Frontal cortex (tissue), 4 donors: ENCODE results near the gene EXOC6B. TPM values are rescaled to one million over a fixed set of nuclear protein-coding genes. Genes with fewer than 3 reads are reported as not detected.
"Not testable (repeated sequence)": the region's sequence is repeated elsewhere in the genome, so short reads cannot be mapped to it uniquely, and the experiment has no call there.

Source experiments
- DNase-seq, 2 donors: peaks; one replicate each; pipeline ENCODE4 v3.0.0; 2012; ENCODE audit warnings: low spot score in 2 of 2
- FAIRE-seq: peaks from 2 replicates; lab custom pipeline; 2012; peaks lifted over from hg19 to GRCh38; lab: Jason Lieb, UNC
- total RNA-seq: library from RNA; depleted of rRNA; stranded (reverse); fragments of >200 nt; gene quantifications from one replicate; pipeline ENCODE4 v1.2.3, GENCODE V29; 2014
- donor health status: control.
- donor health status: control.
- donor health status: control.

The EXOC6B gene
- total RNA-seq, 1 donor from 2014 or later, result 232 TPM

DNA sequence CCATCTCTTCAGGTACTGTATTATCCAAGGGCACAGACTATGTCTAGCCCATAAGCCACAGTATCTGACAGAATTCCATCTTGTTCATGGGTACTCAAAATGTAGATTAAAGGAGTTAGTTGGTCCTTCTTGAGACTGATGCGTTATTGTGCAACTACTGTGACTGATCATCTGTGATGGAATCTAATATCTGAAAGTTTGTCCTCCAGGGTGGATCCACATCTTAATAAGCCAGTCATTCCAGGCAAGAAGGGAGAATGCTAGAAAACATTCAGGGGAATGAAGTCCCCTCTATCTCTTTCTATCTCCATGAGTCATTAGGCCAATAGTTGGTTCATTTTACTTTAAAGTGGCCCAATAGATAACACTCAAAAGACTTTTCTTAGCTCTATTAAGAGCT is 252.6 kb downstream of the EXOC6B start:
- FAIRE-seq (no peak), DNase-seq (no peak)

DNA sequence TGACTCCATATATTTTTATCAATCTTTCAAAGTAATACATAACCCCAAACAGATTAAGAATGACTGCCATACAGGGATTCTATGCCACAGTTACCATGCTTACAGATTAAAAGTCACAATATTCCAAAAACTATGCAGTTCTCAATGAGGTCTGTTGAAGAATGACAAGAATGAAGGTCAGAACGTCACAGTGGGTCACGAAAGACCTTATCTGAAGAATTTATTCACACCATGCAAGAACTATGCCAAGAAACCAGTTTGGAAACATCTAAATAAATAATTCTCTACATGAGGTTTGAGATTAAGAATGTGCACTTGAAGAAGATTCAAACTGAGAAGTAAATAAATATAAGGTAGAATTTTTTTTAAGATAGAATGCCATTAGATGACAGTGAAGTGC is 253.3 kb downstream of the EXOC6B start:
- DNase-seq, result no peak
- no peak for FAIRE-seq

DNA sequence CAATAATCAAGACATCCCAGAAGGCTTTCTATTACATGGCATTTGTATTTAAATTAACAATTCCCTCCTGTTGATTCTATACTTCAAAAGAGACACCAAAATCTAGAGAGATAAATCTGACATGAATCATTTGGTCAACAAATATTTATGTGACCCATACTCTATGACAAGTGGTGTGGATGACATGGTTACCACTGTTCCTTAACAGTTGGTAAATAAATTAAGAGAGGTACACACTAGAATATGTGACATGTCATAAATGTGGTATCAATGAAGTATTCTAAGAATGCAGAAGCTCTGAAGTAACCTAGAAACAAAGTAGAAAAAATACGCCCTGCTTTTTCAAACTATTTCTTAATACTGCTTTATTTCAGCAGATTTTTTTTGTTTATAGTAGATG is 255.4 kb downstream of the EXOC6B start:
- no peak for DNase-seq

DNA sequence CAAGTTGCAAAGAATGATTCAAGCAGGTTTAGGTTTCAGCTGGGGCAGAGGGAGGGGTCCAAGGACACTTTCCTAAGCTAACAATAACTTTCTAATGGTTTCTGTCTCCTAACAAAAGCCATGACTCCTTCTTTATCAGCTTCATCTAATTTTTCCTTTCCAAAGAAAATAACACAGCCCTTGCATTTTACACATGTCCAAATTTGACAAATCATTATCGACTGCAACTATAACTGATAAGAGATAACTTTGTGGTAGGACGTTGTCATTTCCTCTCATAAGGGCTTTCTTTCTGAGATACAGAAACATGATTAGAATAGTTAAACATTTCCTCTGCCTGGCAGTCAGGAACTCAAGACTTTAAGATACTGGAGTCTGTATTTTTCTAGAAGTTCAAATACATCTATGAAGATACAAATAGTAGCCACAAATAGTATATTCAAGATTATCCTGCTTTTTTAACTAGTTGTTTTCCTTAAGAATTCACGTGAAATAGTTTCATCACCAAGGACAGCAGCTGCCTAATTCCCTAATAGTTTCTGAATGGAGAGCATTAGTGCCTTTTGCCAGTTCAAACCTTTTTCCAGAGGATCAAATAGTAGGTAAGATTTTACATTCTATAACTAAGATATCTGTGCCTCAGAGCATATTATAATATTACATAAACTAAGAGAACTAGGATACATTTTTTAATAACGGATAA is 263.2 kb downstream of the EXOC6B start:
- DNase-seq (no peak), FAIRE-seq (no peak)

More for the DNA sequence above, 255.4 kb downstream of the EXOC6B start:
- no peak for FAIRE-seq

DNA sequence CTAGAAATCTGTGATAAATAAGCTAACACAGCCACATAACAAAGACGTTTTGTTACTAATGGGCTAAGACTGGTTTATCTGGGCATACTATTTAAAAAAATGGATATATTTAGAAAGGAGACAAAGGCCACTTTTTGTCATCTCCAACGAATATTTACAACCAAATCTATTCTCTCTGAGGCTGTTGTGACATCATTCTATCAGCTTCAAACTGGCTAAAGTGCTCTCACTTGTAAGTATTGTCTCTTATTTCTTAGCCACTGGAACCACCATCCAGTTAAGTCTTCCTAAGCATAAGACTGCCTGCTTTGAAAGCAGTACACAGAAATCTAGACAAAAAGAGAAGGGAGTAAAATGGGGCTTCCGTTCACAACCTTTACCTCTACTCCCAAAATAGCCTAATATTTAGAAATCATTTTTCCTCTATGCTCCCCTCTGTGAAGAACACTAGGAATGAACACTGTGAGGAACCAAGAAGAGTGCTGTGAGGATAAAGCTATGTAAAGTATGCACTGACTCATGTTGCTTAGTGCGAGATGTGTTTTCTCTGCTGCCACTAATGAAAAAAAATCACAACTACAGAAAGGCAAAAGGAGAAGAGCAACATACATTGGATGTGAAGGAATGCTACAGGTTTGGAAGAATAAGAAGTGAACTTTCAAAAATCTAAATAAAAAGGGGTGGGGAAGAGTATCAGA is 264.1 kb downstream of the EXOC6B start:
- DNase-seq (no peak), FAIRE-seq (no peak)

DNA sequence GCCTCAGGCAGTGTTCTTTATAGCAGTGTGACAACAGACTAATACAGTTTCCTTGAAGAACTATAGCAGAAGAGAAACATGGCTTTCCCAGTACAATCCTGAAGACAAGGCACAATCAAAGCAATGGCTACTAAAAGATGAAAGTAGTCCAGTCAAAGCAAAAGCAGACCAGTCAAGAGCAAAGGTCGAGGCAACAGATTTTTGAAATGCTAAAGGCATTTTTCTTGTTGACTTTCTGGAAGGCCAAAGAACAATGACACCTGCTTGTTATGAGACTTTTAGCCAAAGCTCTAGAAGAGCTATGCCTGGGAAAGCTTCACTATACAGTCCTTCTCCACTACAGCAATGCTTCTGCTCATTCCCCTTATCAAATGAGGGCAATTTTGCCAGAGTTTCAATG is 269.9 kb downstream of the EXOC6B start:
- DNase-seq, result no peak
- FAIRE-seq, result no peak

DNA sequence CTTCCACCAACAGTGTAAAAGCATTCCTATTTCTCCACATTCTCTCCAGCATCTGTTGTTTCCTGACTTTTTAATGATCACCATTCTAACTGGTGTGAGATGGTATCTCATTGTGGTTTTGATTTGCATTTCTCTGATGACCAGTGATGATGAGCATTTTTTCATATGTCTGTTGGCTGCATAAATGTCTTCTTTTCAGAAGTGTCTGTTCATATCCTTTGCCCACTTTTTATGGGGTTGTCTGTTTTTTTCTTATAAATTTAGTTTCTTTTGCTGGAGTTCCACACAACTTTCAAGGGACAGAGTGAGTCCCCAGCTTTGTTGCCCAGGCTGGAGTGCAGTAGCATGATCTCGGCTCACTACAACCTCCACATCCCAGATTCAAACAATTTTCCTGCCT is 270.5 kb downstream of the EXOC6B start:
- not testable (repeated sequence) for FAIRE-seq, DNase-seq

DNA sequence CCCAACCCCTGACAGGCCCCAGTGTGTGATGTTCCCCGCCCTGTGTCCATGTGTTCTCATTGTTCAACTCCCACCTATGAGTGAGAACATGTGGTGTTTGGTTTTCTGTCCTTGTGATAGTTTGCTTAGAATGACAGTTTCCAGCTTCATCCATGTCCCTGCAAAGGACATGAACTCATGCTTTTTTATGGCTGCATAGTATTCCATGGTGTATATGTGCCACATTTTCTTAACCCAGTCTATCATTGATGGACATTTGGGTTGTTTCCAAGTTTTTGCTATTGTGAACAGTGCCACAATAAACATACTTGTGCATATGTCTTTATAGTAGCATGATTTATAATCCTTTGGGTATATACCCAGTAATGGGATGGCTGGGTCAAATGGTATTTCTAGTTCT is 270.9 kb downstream of the EXOC6B start:
- not testable (repeated sequence) for FAIRE-seq, DNase-seq

DNA sequence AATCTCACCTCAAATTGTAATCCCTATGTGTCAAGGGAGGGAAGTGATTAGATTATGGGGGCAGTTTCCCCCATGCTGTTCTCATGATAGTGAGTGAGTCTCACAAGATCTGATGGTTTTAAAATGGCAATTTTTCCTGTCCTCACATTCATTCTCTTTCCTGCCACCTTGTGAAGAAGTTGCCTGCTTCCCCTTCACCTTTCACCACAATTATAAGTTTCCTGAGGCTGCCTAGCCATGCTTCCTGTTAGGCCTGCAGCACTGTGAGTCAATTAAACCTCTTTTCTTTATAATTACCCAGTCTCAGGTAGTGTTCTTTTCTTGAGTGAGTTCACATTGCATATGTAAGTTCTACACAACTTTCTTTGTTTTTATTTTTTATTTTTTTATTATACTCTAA is 271.5 kb downstream of the EXOC6B start:
- DNase-seq, result no peak
- FAIRE-seq, result no peak

DNA sequence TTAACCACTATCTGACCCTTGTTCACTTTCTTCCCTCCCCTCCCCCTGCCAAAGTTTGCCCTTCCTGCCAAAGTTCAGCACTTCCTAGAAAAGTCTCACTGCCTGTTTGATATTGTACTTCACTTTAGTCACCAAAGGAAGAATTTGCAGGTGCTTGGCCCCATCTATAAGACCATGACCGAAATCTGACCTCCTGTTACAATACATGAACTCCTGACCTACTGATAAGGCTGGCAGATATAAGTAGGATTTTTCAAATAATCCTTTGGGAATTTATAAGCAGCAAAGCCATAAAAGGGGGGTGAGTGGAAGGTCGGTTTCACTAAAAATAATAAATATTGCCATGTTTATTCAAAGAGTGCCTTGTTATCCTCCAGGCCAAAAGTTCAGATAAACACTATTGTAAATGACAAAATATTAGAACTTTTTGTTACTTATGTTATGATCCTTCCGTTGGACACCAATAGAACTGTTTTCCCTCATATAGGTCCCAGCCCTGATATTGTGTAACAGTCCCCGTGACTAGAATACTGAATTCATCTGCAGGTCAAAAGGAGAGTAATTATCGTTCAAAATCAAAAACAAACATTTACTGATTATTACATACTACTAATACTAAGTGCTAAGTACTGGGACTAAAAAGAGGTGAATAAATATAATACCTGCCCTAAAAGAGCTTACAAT is 277.6 kb downstream of the EXOC6B start:
- DNase-seq (no peak), FAIRE-seq (no peak)

DNA sequence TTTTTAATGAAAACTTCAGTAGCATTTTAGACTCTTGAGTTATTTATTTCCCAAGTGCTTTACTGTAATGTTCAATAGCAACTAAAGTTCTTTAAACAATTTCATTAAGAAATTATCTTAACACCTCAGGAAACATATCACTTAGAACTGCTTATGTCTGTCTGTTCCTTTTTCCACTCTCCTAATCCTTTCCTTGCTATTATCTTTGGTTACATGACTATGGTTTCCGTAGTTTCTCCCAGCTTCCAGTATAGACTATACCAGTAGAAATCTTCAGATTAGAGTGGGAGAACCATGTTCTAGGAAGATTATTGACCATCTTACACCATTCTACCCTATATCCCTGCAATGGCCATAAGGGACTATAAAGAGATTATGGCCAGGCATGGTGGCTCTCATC is 280.0 kb downstream of the EXOC6B start:
- no peak for FAIRE-seq
- DNase-seq, result no peak

DNA sequence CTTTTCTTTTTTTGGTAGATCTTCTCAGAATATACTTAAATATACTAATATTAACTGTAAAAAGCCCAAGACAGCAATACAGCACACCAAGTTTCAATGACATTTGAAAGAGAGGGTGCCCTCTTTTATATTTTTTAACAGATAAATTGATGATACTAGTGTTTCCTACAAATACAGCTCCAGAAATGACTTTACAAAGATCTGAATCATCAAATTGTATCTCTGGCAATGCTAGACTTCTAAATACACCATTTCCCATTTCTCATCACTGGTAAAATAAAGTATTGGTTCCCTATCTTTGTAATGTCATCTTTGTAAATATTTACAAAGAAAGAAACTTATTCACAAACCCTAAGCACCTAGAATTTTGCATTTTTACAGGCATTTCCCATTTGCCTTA is 281.3 kb downstream of the EXOC6B start:
- DNase-seq (no peak), FAIRE-seq (no peak)

DNA sequence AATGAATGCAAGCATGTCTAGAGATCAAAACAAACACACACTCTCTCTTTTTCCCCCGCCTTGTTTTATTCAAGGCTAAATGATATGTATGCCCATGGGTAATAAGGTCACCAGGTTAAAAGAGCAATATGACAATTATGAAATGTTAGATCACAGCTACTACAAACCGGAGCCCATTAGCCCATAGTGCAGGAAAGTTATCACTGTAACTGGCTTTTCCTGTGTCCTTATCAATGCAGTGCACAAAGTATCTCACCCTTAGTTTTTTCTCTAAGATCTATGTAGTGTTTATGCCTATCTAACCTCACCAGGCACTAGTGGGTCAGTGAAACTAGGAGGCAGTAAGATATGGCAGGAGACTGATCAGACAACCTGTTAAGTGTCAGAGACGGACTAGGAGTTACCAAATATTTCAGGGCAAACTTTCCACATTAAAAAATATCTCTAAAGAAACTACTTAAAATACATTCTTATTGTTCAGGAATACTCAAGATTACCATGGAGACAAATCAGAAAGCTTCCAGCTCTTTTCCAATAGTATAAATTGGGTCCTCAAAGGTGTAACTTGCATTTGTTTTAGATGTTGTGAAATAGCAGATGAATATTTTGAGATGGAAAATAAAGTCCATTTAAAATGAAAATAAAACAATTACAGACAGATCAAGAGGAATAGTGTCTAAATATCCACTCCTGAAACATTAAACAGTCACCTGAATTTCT is 282.2 kb downstream of the EXOC6B start:
- no peak for FAIRE-seq
- no peak for DNase-seq

DNA sequence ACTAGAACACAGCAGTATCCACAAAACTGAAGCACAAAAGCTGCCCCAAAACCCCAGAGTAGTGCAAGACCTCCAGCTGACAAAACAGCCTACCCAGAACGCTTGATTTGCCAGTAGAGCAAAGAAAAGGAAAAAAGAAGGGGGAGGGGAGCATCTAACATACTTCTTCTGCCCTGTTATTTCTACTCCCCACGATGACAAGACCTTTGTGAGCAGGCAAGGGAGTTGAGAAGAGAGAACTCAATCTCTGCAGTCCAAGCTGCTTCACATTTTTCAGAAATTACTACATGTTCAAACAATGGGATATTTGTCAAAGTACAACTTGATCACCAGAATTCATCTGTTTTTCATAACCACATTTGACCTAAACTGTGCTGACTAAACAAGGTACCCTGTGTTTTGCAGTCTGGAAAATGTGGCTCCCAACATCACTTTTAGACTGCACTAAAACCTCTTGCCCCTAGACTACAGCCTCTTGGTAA is 286.7 kb downstream of the EXOC6B start:
- FAIRE-seq (no peak), DNase-seq (no peak)

DNA sequence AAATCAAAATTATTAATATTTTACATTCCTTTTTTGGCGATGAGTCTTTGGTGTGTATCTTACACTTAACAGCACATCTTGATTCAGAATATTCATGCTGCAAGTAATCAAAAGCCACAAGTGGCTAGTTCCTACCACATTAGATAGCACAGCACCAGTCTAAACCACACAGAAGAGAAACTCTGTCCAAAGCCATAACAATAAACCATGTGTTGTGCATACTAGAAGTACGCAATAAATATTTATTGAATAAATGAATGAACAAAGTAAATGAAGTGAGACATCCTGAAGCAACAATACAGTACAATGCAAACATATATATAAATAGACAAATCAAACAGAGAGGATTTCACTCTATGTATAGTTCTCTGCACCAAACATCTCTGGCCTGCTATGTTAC is 287.3 kb downstream of the EXOC6B start:
- DNase-seq, result no peak
- FAIRE-seq, result no peak

DNA sequence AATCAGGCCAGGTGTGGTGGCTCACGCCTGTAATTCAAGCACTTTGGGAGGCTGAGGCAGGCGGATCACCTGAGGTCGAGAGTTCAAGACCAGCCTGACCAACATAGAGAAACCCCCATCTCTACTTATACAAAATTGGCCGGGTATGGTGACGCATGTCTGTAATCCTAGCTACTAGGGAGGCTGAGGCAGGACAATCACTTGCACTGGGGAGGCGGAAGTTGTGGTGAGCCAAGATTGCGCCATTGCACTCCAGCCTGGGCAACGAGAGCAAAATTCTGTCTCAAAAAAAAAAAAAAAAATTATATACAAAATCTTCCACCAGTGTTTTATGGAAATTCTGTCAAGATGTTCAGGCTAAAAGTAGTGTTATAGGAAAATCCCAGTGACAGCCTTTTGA is 290.2 kb downstream of the EXOC6B start:
- DNase-seq, FAIRE-seq: not testable (repeated sequence)

DNA sequence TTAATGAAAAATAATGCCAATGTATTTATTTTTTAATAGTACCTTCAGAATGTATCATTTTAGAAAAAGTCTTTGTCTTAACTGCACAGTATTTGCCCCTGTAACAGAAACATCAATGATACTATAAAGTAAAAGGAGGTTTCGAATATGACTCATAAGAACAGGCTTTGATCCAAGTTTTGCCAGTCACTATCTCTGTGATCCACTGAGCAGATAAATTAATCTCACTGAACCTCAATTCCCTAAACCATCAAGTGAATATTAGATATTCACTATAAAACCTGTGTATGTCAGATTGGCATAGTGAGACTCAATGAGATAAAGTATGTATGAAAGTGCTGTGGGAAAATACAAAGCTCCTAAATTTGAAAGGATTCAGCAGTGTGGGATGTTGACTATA is 292.1 kb downstream of the EXOC6B start:
- FAIRE-seq (no peak), DNase-seq (no peak)

DNA sequence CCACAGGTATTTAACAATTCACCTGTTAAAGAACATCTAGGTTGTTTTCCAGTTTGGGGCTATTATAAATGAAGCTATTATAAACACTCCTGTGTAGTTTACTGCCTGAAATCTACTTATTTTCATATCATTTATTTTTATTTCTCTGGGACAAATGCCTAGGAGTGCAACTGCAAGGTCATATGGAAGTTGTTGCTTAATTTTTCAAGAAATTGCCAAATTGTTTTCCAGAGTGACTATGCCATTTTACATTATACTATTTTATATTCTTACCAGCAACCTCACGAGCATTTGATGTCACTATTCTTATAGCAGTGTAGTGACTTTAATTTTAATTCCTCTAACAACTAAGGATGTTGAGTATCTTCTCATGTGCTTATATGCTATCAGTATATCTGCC is 298.4 kb downstream of the EXOC6B start:
- FAIRE-seq (no peak), DNase-seq (no peak)

DNA sequence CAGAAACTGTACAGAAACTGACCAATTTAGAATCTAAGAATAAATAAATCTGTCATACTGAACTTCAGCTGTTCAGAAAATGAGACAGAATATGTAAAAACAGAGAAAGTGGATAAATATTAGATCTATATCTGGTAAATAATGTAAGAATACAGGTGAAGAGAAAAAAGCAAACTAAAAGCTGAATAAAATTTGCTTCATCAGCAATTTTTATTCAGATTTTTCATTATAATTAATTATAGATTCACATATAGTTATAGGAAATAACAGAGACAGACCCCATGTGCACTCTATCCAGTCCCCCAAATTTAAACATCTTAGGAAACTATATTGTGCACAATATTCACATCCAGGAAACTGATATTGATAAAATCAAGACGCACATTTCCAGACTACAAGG is 299.2 kb downstream of the EXOC6B start:
- DNase-seq (no peak), FAIRE-seq (no peak)

DNA sequence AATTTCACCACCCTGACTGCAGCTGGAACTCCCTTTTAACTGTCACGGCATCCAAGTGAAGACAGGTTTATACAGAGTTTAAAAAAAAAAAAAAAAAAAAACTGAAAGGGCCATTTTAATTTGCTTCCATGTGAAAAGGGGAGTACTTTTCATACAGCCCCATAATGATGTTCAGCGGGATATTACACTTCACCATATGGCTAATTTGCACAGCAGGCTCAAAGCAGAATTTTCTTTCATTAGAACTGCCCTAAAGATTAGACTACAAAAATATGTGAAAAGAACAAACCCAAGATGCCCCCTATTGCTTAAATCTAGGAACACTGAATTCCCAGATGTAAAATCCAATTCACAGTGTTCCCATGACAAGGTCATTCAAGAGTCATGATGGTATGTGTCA is 301.8 kb downstream of the EXOC6B start:
- FAIRE-seq (no peak), DNase-seq (no peak)
